ENCODE measurements around the gene KCNA4. TPM values are rescaled to one million over a fixed set of nuclear protein-coding genes. Genes with fewer than 3 reads are reported as not detected.

Gene KCNA4
- polyA plus RNA-seq, 3 donors, result not detected

- Histone ChIP-seq H3K4me3 (replicated peaks in 1 of 3; ENCODE audit: low read depth in 2 of 3, low read length in 3 of 3) (no peak overlapping the region), H3K27me3 (ENCODE audit: control insufficient read depth in 2 of 2, insufficient read depth in 2 of 2, low read length in 2 of 2) (no peaks in the 10 kb centered on the region), H3K4me2 (replicated peaks; ENCODE audit: extremely low read depth, low read length, poor library complexity, severe bottlenecking) (no peak overlapping the region), H4K20me1 (ENCODE audit: insufficient read depth, low read length) (no peaks in the 10 kb centered on the region), H3K36me3 (replicated peaks in 1 of 2; ENCODE audit: control insufficient read depth in 1 of 2, insufficient read depth in 2 of 2, low read length in 2 of 2) (no peaks in the 10 kb centered on the region), H3K27ac (ENCODE audit: low read depth in 1 of 2, low read length in 2 of 2) (no peak overlapping the region), H3K79me2 (ENCODE audit: insufficient read depth, low read length) (no peaks in the 10 kb centered on the region), H2AFZ (ENCODE audit: insufficient read depth, low read depth, low read length, poor library complexity, severe bottlenecking) (no peak overlapping the region), H3K4me1 (ENCODE audit: control insufficient read depth in 1 of 2, insufficient read depth in 2 of 2, low read length in 2 of 2) (no peaks in the 10 kb centered on the region), H3K9me3 (replicated peaks in 1 of 2; ENCODE audit: control insufficient read depth in 1 of 2, insufficient read depth in 1 of 2, low read length in 2 of 2) (no peaks in the 10 kb centered on the region), H3K9ac (ENCODE audit: insufficient read depth, low read length, poor library complexity, severe bottlenecking) (no peak overlapping the region)
- Mint-ChIP-seq H3K27ac (no peak overlapping the region), H3K36me3 (no peaks in the 10 kb centered on the region), H3K4me3 (no peak overlapping the region), H3K9me3 (peaks cover 0 to 10% (median 0%) of the 10 kb centered on the region in 7 donors), H3K27me3 (ENCODE audit: low read depth in 3 of 3) (peaks cover 0 to 1% (median 0%) of the 10 kb centered on the region in 3 donors), H3K4me1 (no peaks in the 10 kb centered on the region)
- DNase-seq, result no peak
- TF ChIP-seq, protein P1, sequence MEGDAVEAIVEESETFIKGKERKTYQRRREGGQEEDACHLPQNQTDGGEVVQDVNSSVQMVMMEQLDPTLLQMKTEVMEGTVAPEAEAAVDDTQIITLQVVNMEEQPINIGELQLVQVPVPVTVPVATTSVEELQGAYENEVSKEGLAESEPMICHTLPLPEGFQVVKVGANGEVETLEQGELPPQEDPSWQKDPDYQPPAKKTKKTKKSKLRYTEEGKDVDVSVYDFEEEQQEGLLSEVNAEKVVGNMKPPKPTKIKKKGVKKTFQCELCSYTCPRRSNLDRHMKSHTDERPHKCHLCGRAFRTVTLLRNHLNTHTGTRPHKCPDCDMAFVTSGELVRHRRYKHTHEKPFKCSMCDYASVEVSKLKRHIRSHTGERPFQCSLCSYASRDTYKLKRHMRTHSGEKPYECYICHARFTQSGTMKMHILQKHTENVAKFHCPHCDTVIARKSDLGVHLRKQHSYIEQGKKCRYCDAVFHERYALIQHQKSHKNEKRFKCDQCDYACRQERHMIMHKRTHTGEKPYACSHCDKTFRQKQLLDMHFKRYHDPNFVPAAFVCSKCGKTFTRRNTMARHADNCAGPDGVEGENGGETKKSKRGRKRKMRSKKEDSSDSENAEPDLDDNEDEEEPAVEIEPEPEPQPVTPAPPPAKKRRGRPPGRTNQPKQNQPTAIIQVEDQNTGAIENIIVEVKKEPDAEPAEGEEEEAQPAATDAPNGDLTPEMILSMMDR (IDR thresholded peaks at IDR 0.05), result no peak
- intact Hi-C loops (cut with micrococcal nuclease), result no loop called here
- WGBS (ENCODE audit: insufficient coverage), result no CpG with 5 or more reads among the region's 1 CpG
Measured at GRCh38 chr11:29989174-29989970, 27.5 kb downstream of the KCNA4 start.

GRCh38 chr11:29985248-29985647, 31.6 kb downstream of the KCNA4 start:
- no peak for DNase-seq
- TF ChIP-seq, protein P1 (IDR thresholded peaks at IDR 0.05), result no peak
- no peaks in the 10 kb centered on the region for H3K36me3 Mint-ChIP-seq
- H3K9me3 Mint-ChIP-seq, result peaks cover 0 to 5% (median 2%) of the 10 kb centered on the region in 7 donors
- no peaks in the 10 kb centered on the region for H4K20me1 ChIP-seq (ENCODE audit: insufficient read depth, low read length)
- WGBS (ENCODE audit: insufficient coverage), result 100% methylated on average over 1 of the region's 1 CpG
- no peaks in the 10 kb centered on the region for H3K4me1 ChIP-seq (ENCODE audit: control insufficient read depth in 1 of 2, insufficient read depth in 2 of 2, low read length in 2 of 2)
- no peaks in the 10 kb centered on the region for H3K27me3 ChIP-seq (ENCODE audit: control insufficient read depth in 2 of 2, insufficient read depth in 2 of 2, low read length in 2 of 2)
- H3K4me2 ChIP-seq (replicated peaks; ENCODE audit: extremely low read depth, low read length, poor library complexity, severe bottlenecking), result no peak overlapping the region
- no peak overlapping the region for H3K27ac Mint-ChIP-seq
- H3K9me3 ChIP-seq (replicated peaks in 1 of 2; ENCODE audit: control insufficient read depth in 1 of 2, insufficient read depth in 1 of 2, low read length in 2 of 2), result no peaks in the 10 kb centered on the region
- H3K4me3 Mint-ChIP-seq, result no peak overlapping the region
- no peaks in the 10 kb centered on the region for H3K36me3 ChIP-seq (replicated peaks in 1 of 2; ENCODE audit: control insufficient read depth in 1 of 2, insufficient read depth in 2 of 2, low read length in 2 of 2)
- intact Hi-C loops (cut with micrococcal nuclease), result no loop called here
- no peak overlapping the region for H3K9ac ChIP-seq (ENCODE audit: insufficient read depth, low read length, poor library complexity, severe bottlenecking)
- H3K4me3 ChIP-seq (replicated peaks in 1 of 3; ENCODE audit: low read depth in 2 of 3, low read length in 3 of 3), result no peak overlapping the region
- H3K27me3 Mint-ChIP-seq (ENCODE audit: low read depth in 3 of 3), result peaks cover 0 to 1% (median 0%) of the 10 kb centered on the region in 3 donors
- no peak overlapping the region for H2AFZ ChIP-seq (ENCODE audit: insufficient read depth, low read depth, low read length, poor library complexity, severe bottlenecking)
- H3K27ac ChIP-seq (ENCODE audit: low read depth in 1 of 2, low read length in 2 of 2), result no peak overlapping the region
- no peaks in the 10 kb centered on the region for H3K79me2 ChIP-seq (ENCODE audit: insufficient read depth, low read length)
- no peaks in the 10 kb centered on the region for H3K4me1 Mint-ChIP-seq
